GM12878 (cell line): ENCODE data around the gene MYO7A. TPM values are rescaled to one million over a fixed set of nuclear protein-coding genes. Genes with fewer than 3 reads are reported as not detected.

Source experiments
- ATAC-seq: fragments of 200-7000 bp; cut with Tn5 transposase; 3 replicates; pipeline ENCODE4 v1.9.1; 2020; ENCODE audit warnings: mild to moderate bottlenecking, moderate library complexity
- BruUV-seq: library from RNA; stranded (reverse); fragments of 400-500 nt; replicated peaks from 2 replicates; lab custom pipeline; 2021; lab: Mats Ljungman, UMichigan
- CTCF ChIA-PET: fragments of 300-600 bp; sonication (Branson Sonifier 250); formaldehyde crosslinking; extraction: SDS; loops from one replicate; lab custom pipeline; 2021; ENCODE audit warnings: inconsistent platforms; lab: Yijun Ruan, JAX
- POLR2A ChIA-PET: fragments of 350-600 bp; formaldehyde crosslinking; extraction: SDS; loops from one replicate; lab custom pipeline; 2021; ENCODE audit warnings: inconsistent platforms; lab: Charles Lee
- RAD21 ChIA-PET: fragments of 300-600 bp; sonication (Branson Sonifier 250); formaldehyde crosslinking; loops from one replicate; lab custom pipeline; 2023; ENCODE audit warnings: antibody characterized with exemption; ENCODE audit not compliant: unreplicated experiment; lab: Charles Lee
- SMC1A ChIA-PET: fragments of 300-600 bp; sonication (Branson Sonifier 250); formaldehyde crosslinking; loops from one replicate; lab custom pipeline; 2023; ENCODE audit not compliant: unreplicated experiment, uncharacterized antibody; lab: Charles Lee
- DNase-seq: peaks from one replicate; pipeline ENCODE4 v3.0.0-alpha.2; 2011; ENCODE audit warnings: low read depth, low spot score
- FAIRE-seq: peaks from 3 replicates; lab custom pipeline; 2011; peaks lifted over from hg19 to GRCh38; lab: Jason Lieb, UNC
- H2AFZ ChIP-seq: 2 replicates; pipeline ENCODE4 v1.6.0; 2011; ENCODE audit warnings: low read depth, low read length, control low read depth; ENCODE audit not compliant: control insufficient read depth
- H3K27ac ChIP-seq: 2 replicates; pipeline ENCODE4 v1.5.1; 2011; ENCODE audit warnings: control low read depth; ENCODE audit not compliant: control insufficient read depth, insufficient read depth
- H3K27me3 ChIP-seq, 2 experiments: replicated peaks in 1 of 2; 2 replicates each; pipeline versions ENCODE4 v1.6.0 to v1.6.1; 2011; ENCODE audit warnings: low read length in 1 of 2; ENCODE audit not compliant: control insufficient read depth in 2 of 2, insufficient read depth in 2 of 2
- H3K36me3 ChIP-seq, 2 experiments: 2 replicates each; pipeline ENCODE4 v1.5.1; 2011; ENCODE audit warnings: low read length in 1 of 2; ENCODE audit not compliant: control insufficient read depth in 2 of 2, insufficient read depth in 2 of 2
- H3K4me1 ChIP-seq: 2 replicates; pipeline ENCODE4 v1.6.1; 2011; ENCODE audit warnings: mild to moderate bottlenecking, low read length, moderate library complexity, mixed read lengths; ENCODE audit not compliant: control insufficient read depth, insufficient read depth
- H3K4me2 ChIP-seq: 2 replicates; pipeline ENCODE4 v1.6.0; 2011; ENCODE audit warnings: control low read depth; ENCODE audit not compliant: control insufficient read depth, insufficient read depth
- H3K4me3 ChIP-seq: fragments of 200-600 bp; sonication (generic); 2 replicates; pipeline ENCODE4 v1.5.1; 2016
- H3K79me2 ChIP-seq: 2 replicates; pipeline ENCODE4 v1.6.0; 2011; ENCODE audit warnings: low read length; ENCODE audit not compliant: control insufficient read depth, insufficient read depth
- H3K9ac ChIP-seq: 2 replicates; pipeline ENCODE4 v1.8.0; 2011; ENCODE audit warnings: low read length, control low read depth, mixed read lengths; ENCODE audit not compliant: control insufficient read depth, insufficient read depth
- H3K9me3 ChIP-seq: replicated peaks from 3 replicates; pipeline ENCODE4 v1.5.1; 2011; ENCODE audit warnings: mild to moderate bottlenecking, low read length; ENCODE audit not compliant: control insufficient read depth, insufficient read depth
- H4K20me1 ChIP-seq: 2 replicates; pipeline ENCODE4 v1.6.0; 2011; ENCODE audit not compliant: control insufficient read depth, insufficient read depth
- FOXM1 ChIP-seq: IDR thresholded peaks from 2 replicates; pipeline ENCODE4 v1.6.1; 2012; ENCODE audit warnings: low read depth, mild to moderate bottlenecking, inconsistent platforms, low read length, moderate library complexity
- IKZF1 ChIP-seq: fragments of 450-650 bp; conservative IDR thresholded peaks from 2 replicates; pipeline ENCODE4 v1.6.1; 2017; ENCODE audit warnings: antibody characterized with exemption, mild to moderate bottlenecking
- IRF4 ChIP-seq: IDR thresholded peaks from 2 replicates; pipeline ENCODE4 v1.6.1; 2011; ENCODE audit warnings: low read depth, low read length
- YY1 ChIP-seq: IDR thresholded peaks from 2 replicates; pipeline ENCODE4 v1.6.1; 2011; ENCODE audit warnings: low read depth, mild to moderate bottlenecking, low read length
- ZNF622 ChIP-seq: fragments of 450-650 bp; IDR thresholded peaks from 2 replicates; pipeline ENCODE4 v1.6.1; 2017; ENCODE audit warnings: mild to moderate bottlenecking, inconsistent platforms
- WGBS: methylation state at CpG from one replicate; pipeline ENCODE4 v1.1.6; 2016; ENCODE audit warnings: low lambda C conversion rate; ENCODE audit not compliant: insufficient replicate concordance, insufficient coverage; ENCODE audit errors: missing lambda C conversion rate; 5-methylcytosine and 5-hydroxymethylcytosine counted together
- in situ Hi-C: fragments of 300-500 bp; cut with MboI; formaldehyde crosslinking; loops from 9 replicates; pipeline ENCODE4 v1.14.3; 2018; ENCODE audit warnings: mixed read lengths
- intact Hi-C: fragments of 100-400 bp; cut with micrococcal nuclease; formaldehyde crosslinking; loops from one replicate; pipeline ENCODE4 v1.14.2; 2022; ENCODE audit not compliant: unreplicated experiment
- polyA plus RNA-seq, 11 experiments: library from polyadenylated mRNA; depleted of rRNA in 4 of 11; unstranded in 6 of 11; stranded (reverse) in 5 of 11; fragments of >200 nt; fragmentation: Nextera tagmentation in 4 of 11; fragmentation: Illumina TruSeq in 1 of 11; extraction: Ambion mirVana in 4 of 11; extraction: Trizol in 1 of 11; gene quantifications; 1 replicate in 1 of 11; 2 replicates in 10 of 11; pipeline versions ENCODE4 v1.2.1 to v1.2.3, GENCODE V29; 2011 to 2016; ENCODE audit warnings: inconsistent platforms in 2 of 11, missing spikeins in 2 of 11, low read depth in 1 of 11
- total RNA-seq, 4 experiments: library from RNA; depleted of rRNA in 3 of 4; stranded (reverse); fragments of >200 nt in 3 of 4; fragmentation: Illumina TruSeq in 1 of 4; extraction: Trizol in 1 of 4; gene quantifications; 2 replicates each; pipeline versions ENCODE4 v1.2.1 to v1.2.3, GENCODE V29; 2013 to 2021
- TF ChIP-seq, protein P1 (sequence below): fragments of 450-650 bp; IDR thresholded peaks from 2 replicates; pipeline ENCODE4 v1.6.1; 2017; ENCODE audit warnings: antibody characterized with exemption, mild to moderate bottlenecking, moderate library complexity
- TF ChIP-seq, protein P2 (sequence below): IDR thresholded peaks from 2 replicates; pipeline ENCODE4 v1.6.1; 2011; ENCODE audit warnings: borderline replicate concordance, low read depth, mild to moderate bottlenecking, moderate library complexity, mixed read lengths, low read length; ENCODE audit not compliant: insufficient read depth; ENCODE audit errors: extremely low read length
- TF ChIP-seq, protein P3 (sequence below): fragments of 450-650 bp; formaldehyde crosslinking; IDR thresholded peaks from 2 replicates; pipeline ENCODE4 v1.4.0; 2020; ENCODE audit warnings: mild to moderate bottlenecking, moderate library complexity
- TF ChIP-seq, protein P4 (sequence below): IDR thresholded peaks from 2 replicates; pipeline ENCODE4 v1.6.1; 2012; ENCODE audit warnings: mild to moderate bottlenecking, low read depth, low read length

MYO7A gene
- total and polyA plus RNA-seq, 10 of the 15 experiments (the other 5 are each of a cell fraction or from before 2014, with no cell fraction given): 0.01 to 0.21 (median 0.04) TPM; not detected in 6

DNA sequence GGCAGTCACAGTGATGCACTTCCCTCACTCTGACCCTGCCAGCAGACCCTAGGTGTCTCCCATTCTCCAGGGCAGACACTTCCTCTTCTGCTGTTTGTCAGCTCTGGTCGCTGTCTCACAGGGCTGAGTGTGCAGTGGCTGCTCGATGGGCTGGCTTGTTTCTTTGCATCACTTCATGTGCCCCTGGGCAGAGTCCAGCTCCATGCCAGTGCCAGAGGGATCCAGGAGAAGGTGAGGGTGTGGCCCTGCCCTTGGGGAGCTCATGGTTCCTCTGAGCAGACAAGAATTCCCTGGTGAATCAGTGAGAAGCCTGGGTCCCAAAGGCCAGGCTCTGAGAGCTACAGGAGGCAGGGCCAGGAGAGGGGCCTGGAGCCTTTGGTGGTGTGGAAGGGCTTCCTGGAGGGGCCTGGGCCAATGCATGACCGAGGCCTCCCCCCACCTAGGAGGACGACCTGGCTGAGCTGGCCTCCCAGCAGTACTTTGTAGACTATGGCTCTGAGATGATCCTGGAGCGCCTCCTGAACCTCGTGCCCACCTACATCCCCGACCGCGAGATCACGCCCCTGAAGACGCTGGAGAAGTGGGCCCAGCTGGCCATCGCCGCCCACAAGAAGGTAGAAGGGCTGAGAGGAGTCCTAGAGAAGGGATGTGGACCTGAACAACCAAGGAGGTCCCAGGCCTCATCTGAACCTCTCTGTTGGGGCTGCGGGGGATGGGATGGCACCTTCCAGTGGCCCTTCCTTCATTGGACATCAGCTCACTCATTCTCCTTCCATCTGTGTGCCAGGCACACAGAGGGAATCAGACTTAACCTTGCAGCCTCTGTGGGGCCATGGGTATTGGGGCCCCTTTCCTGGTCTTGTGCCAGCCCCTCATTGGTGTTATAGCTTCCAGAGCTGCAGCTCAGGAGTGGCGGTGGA is 66.1 kb downstream of the MYO7A start:
- ChIA-PET POLR2A (no interaction called here), SMC1A (interaction anchor here (1.5 kb wide), 1 partner anchor 354 kb away, joined by 3 read pairs; no protein-coding TSS in a partner anchor), RAD21 (interaction anchor here (3.0 kb wide), 1 partner anchor 355 kb away, joined by 26 read pairs; no protein-coding TSS in a partner anchor), CTCF (interaction anchor here (1.2 to 3.5 kb wide), 5 partner anchors 67 to 425 kb away, joined by 3 to 40 read pairs (median 5); no protein-coding TSS in a partner anchor)
- Histone ChIP-seq H3K9me3 (no peaks in the 10 kb centered on the region), H3K27me3 (no peaks in the 10 kb centered on the region), H3K4me3 (no peak overlapping the region), H3K4me2 (no peak overlapping the region), H3K9ac (no peak overlapping the region), H4K20me1 (no peaks in the 10 kb centered on the region), H3K79me2 (peaks cover 1% of the 10 kb centered on the region; the same call in 1 of the 2 replicates), H3K27ac (no peak overlapping the region), H3K4me1 (no peaks in the 10 kb centered on the region), H3K36me3 (no peaks in the 10 kb centered on the region), H2AFZ (no peak overlapping the region)
- no peak for FAIRE-seq
- intact Hi-C loops: loop anchor here (2.0 kb wide), 1 partner anchor 425 kb away; no protein-coding TSS in a partner anchor
- in situ Hi-C loops: no loop called here
- BruUV-seq: no TSS peak
- WGBS: 36% methylated on average over 15 of the region's 15 CpGs
- DNase-seq: no peak
- ATAC-seq: no peak
- TF ChIP-seq, protein P1, sequence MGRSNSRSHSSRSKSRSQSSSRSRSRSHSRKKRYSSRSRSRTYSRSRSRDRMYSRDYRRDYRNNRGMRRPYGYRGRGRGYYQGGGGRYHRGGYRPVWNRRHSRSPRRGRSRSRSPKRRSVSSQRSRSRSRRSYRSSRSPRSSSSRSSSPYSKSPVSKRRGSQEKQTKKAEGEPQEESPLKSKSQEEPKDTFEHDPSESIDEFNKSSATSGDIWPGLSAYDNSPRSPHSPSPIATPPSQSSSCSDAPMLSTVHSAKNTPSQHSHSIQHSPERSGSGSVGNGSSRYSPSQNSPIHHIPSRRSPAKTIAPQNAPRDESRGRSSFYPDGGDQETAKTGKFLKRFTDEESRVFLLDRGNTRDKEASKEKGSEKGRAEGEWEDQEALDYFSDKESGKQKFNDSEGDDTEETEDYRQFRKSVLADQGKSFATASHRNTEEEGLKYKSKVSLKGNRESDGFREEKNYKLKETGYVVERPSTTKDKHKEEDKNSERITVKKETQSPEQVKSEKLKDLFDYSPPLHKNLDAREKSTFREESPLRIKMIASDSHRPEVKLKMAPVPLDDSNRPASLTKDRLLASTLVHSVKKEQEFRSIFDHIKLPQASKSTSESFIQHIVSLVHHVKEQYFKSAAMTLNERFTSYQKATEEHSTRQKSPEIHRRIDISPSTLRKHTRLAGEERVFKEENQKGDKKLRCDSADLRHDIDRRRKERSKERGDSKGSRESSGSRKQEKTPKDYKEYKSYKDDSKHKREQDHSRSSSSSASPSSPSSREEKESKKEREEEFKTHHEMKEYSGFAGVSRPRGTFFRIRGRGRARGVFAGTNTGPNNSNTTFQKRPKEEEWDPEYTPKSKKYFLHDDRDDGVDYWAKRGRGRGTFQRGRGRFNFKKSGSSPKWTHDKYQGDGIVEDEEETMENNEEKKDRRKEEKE: no peak
- TF ChIP-seq, protein P2, sequence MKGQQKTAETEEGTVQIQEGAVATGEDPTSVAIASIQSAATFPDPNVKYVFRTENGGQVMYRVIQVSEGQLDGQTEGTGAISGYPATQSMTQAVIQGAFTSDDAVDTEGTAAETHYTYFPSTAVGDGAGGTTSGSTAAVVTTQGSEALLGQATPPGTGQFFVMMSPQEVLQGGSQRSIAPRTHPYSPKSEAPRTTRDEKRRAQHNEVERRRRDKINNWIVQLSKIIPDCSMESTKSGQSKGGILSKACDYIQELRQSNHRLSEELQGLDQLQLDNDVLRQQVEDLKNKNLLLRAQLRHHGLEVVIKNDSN: no peak
- no peak for TF ChIP-seq IKZF1
- no peak for TF ChIP-seq ZNF622
- TF ChIP-seq, protein P3, sequence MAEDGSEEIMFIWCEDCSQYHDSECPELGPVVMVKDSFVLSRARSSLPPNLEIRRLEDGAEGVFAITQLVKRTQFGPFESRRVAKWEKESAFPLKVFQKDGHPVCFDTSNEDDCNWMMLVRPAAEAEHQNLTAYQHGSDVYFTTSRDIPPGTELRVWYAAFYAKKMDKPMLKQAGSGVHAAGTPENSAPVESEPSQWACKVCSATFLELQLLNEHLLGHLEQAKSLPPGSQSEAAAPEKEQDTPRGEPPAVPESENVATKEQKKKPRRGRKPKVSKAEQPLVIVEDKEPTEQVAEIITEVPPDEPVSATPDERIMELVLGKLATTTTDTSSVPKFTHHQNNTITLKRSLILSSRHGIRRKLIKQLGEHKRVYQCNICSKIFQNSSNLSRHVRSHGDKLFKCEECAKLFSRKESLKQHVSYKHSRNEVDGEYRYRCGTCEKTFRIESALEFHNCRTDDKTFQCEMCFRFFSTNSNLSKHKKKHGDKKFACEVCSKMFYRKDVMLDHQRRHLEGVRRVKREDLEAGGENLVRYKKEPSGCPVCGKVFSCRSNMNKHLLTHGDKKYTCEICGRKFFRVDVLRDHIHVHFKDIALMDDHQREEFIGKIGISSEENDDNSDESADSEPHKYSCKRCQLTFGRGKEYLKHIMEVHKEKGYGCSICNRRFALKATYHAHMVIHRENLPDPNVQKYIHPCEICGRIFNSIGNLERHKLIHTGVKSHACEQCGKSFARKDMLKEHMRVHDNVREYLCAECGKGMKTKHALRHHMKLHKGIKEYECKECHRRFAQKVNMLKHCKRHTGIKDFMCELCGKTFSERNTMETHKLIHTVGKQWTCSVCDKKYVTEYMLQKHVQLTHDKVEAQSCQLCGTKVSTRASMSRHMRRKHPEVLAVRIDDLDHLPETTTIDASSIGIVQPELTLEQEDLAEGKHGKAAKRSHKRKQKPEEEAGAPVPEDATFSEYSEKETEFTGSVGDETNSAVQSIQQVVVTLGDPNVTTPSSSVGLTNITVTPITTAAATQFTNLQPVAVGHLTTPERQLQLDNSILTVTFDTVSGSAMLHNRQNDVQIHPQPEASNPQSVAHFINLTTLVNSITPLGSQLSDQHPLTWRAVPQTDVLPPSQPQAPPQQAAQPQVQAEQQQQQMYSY (CRISPR knock-in tag): no peak
- no peak for TF ChIP-seq YY1
- no peak for TF ChIP-seq FOXM1
- TF ChIP-seq IRF4: no peak
- TF ChIP-seq, protein P4, sequence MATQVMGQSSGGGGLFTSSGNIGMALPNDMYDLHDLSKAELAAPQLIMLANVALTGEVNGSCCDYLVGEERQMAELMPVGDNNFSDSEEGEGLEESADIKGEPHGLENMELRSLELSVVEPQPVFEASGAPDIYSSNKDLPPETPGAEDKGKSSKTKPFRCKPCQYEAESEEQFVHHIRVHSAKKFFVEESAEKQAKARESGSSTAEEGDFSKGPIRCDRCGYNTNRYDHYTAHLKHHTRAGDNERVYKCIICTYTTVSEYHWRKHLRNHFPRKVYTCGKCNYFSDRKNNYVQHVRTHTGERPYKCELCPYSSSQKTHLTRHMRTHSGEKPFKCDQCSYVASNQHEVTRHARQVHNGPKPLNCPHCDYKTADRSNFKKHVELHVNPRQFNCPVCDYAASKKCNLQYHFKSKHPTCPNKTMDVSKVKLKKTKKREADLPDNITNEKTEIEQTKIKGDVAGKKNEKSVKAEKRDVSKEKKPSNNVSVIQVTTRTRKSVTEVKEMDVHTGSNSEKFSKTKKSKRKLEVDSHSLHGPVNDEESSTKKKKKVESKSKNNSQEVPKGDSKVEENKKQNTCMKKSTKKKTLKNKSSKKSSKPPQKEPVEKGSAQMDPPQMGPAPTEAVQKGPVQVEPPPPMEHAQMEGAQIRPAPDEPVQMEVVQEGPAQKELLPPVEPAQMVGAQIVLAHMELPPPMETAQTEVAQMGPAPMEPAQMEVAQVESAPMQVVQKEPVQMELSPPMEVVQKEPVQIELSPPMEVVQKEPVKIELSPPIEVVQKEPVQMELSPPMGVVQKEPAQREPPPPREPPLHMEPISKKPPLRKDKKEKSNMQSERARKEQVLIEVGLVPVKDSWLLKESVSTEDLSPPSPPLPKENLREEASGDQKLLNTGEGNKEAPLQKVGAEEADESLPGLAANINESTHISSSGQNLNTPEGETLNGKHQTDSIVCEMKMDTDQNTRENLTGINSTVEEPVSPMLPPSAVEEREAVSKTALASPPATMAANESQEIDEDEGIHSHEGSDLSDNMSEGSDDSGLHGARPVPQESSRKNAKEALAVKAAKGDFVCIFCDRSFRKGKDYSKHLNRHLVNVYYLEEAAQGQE: no peak
